ENCODE results near the gene TM9SF3. TPM values are rescaled to one million over a fixed set of nuclear protein-coding genes. Genes with fewer than 3 reads are reported as not detected.

The TM9SF3 gene
- total RNA-seq, result 100 to 1,000 TPM in 2 of 4 donors, 10 to 100 TPM in 2; 77.0 to 129 (median 94.4) TPM

- TF ChIP-seq, protein P1, sequence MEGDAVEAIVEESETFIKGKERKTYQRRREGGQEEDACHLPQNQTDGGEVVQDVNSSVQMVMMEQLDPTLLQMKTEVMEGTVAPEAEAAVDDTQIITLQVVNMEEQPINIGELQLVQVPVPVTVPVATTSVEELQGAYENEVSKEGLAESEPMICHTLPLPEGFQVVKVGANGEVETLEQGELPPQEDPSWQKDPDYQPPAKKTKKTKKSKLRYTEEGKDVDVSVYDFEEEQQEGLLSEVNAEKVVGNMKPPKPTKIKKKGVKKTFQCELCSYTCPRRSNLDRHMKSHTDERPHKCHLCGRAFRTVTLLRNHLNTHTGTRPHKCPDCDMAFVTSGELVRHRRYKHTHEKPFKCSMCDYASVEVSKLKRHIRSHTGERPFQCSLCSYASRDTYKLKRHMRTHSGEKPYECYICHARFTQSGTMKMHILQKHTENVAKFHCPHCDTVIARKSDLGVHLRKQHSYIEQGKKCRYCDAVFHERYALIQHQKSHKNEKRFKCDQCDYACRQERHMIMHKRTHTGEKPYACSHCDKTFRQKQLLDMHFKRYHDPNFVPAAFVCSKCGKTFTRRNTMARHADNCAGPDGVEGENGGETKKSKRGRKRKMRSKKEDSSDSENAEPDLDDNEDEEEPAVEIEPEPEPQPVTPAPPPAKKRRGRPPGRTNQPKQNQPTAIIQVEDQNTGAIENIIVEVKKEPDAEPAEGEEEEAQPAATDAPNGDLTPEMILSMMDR (IDR thresholded peaks at IDR 0.05; ENCODE audit: low read depth), result no peak
Observed at GRCh38 chr10:96586419-96587263, at the start of gene TM9SF3. Gene TM9SF3, minus strand, starts transcription at chr10:96587012. Its CDS starts 177 bp downstream, at chr10:96586835.

GRCh38 chr10:96636551-96636950 lies 49.7 kb upstream of the TM9SF3 start:
- TF ChIP-seq, protein P1 (IDR thresholded peaks at IDR 0.05; ENCODE audit: low read depth), result no peak

DNA sequence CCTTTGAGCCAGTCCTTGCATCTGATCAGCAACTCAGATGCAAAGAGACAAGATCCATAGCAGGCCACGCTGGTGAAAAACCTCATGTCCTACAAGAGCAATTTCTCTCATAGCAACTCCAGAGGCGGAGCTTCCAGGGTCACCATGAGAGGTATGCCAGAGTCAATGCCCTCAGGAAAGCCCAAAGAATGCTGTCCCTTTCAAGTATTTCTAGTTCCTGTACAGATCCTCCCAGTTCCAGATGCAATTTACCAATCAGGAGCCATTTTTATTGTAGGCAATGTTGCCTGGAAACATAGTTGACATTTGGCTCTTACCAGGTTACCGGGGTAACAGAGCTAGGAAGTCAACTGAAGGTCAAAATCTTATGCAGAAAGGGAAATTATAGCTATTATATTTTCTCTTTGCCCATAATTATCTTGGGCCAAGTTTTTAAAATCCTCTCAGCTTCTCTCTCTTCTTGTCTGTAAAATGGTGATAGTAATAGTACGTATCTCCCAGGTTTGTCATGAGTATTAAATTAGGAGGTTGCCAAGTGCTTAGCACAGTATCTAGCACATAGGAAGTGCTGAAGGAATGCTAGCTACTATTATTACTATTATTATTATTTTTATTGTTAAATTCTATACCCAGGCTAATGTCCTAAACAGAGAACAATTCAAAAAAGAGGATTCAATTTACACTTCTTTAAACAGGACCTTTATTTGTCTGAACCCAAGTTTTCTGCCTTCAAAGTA lies 46.3 kb upstream of the TM9SF3 start:
- TF ChIP-seq, protein P1 (IDR thresholded peaks at IDR 0.05; ENCODE audit: low read depth), result no peak

DNA sequence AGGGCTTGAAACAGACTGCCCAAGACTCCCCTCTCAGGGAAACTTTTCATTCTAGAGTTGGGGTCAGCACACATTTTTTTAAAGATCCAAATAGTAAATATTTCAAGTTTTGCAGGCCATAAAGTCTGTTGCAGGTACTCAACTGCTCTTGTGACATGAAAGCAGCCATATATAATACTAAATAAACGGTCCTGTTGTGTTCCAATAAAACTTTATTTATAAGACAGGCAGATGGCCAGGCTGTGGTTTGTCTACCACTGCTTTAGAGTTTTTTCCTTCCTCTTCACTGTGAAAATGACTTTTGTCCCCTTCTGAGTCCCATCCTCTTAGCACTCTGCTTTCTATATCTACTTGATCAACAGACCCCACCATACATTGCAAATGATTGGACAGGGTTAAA lies 40.5 kb upstream of the TM9SF3 start:
- TF ChIP-seq, protein P1 (IDR thresholded peaks at IDR 0.05; ENCODE audit: low read depth), result no peak

- TF ChIP-seq, protein P1 (IDR thresholded peaks at IDR 0.05; ENCODE audit: low read depth), result no peak
Observed at GRCh38 chr10:96626795-96627194, 40.0 kb upstream of the TM9SF3 start.

DNA sequence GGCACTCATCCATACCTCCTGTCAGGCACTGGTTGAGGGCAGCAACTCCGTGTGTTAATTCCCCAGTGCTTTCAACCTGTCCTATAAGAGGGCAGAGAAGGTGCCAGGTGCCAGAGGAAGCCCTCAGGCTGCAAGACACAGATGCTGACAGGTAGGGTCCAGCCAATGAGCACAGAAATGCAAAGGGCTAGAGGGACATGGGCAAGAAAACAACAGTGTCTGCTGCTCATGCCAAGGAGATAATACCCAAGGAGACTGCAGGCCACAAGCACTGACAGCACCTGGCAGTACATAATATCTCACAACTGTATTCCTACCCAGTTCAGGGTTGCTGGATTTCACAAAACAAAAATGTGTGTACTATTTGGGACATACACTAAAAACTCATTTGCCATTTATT lies 38.4 kb upstream of the TM9SF3 start:
- TF ChIP-seq, protein P1 (IDR thresholded peaks at IDR 0.05; ENCODE audit: low read depth), result no peak

Measured in subcutaneous adipose tissue (tissue), 4 donors.